Umbilical cord (tissue), 2 donors: Measurements from ENCODE around the gene FEN1. TPM values are rescaled to one million over a fixed set of nuclear protein-coding genes. Genes with fewer than 3 reads are reported as not detected.

Experiments used
- DNase-seq: peaks from one replicate; pipeline ENCODE4 v3.0.0-alpha.2; 2015; ENCODE audit warnings: low spot score
- total RNA-seq: library from RNA; depleted of rRNA; stranded (reverse); fragments of >200 nt; gene quantifications from one replicate; pipeline ENCODE4 v1.2.3, GENCODE V29; 2014; ENCODE audit warnings: low replicate concordance; ENCODE audit not compliant: insufficient read depth

Gene FEN1
- total RNA-seq, 1 donor from 2014 or later: 2.6 TPM

- DNase-seq: no peak
These were observed 1.9 kb downstream of the FEN1 start for GRCh38 chr11:61794579-61794978.

- DNase-seq: no peak
These were observed 2.7 kb downstream of the FEN1 start for GRCh38 chr11:61795459-61795858.

- DNase-seq: no peak
These were observed 3.3 kb downstream of the FEN1 start for GRCh38 chr11:61795876-61796526.

- peak; percentile 88 for DNase-seq
These were observed 4.7 kb downstream of the FEN1 start for GRCh38 chr11:61797263-61797944.

- no peak for DNase-seq
These were observed 7.1 kb downstream of the FEN1 start for GRCh38 chr11:61799665-61800284.

GRCh38 chr11:61800331-61801281, 7.9 kb downstream of the FEN1 start:
- no peak for DNase-seq

- DNase-seq: no peak
These were observed 9.9 kb downstream of the FEN1 start for GRCh38 chr11:61802605-61803004.

- DNase-seq: no peak
These were observed 11.4 kb downstream of the FEN1 start for GRCh38 chr11:61803889-61804647.

- no peak for DNase-seq
These were observed 12.4 kb downstream of the FEN1 start for GRCh38 chr11:61805146-61805545.

- no peak for DNase-seq
These were observed 14.1 kb downstream of the FEN1 start for GRCh38 chr11:61806785-61807184.

- no peak for DNase-seq
These were observed 18.0 kb downstream of the FEN1 start for GRCh38 chr11:61810671-61811175.

- no peak for DNase-seq
These were observed 19.1 kb downstream of the FEN1 start for GRCh38 chr11:61811831-61812230.

GRCh38 chr11:61812736-61813411, 20.2 kb downstream of the FEN1 start:
- no peak for DNase-seq

GRCh38 chr11:61814247-61814957, 21.7 kb downstream of the FEN1 start:
- DNase-seq: peak; percentile 46

GRCh38 chr11:61814958-61815789, 22.5 kb downstream of the FEN1 start:
- peak; percentile 97 for DNase-seq

GRCh38 chr11:61815790-61816735, 23.4 kb downstream of the FEN1 start:
- DNase-seq: peak; percentile 76

GRCh38 chr11:61816736-61817455, 24.2 kb downstream of the FEN1 start, which contains the start of gene FADS1:
FADS1 (minus strand) TSS chr11:61817003; CDS start chr11:61816929, 74 bp downstream.
- peak; percentile 96 for DNase-seq
